ENCODE measurements around the gene PDE4D.

- TF ChIP-seq TAF1 (IDR thresholded peaks at IDR 0.05; ENCODE audit: borderline replicate concordance, low read depth, low read length) = no peak
- no peak for TF ChIP-seq POLR2A (IDR thresholded peaks at IDR 0.05; ENCODE audit: low read depth, low read length)
- TF ChIP-seq POLR2AphosphoS5 (IDR thresholded peaks at IDR 0.05; ENCODE audit: low read depth, low read length) = no peak
These were observed 296.8 kb downstream of the PDE4D start for GRCh38 chr5:59596586-59597350.
